Vagina (tissue), 2 donors: ENCODE data around the gene KLRC1. TPM values are rescaled to one million over a fixed set of nuclear protein-coding genes. Genes with fewer than 3 reads are reported as not detected.
"Not testable (repeated sequence)": the region's sequence is repeated elsewhere in the genome, so short reads cannot be mapped to it uniquely, and the experiment has no call there.

Source experiments
- DNase-seq, 2 donors: peaks; one replicate each; pipeline ENCODE4 v3.0.0-alpha.2; 2017; ENCODE audit errors: extremely low spot score in 2 of 2
- H3K27ac ChIP-seq: fragments of 200-600 bp; sonication (generic); one replicate; pipeline ENCODE4 v1.5.1; 2019
- H3K27me3 ChIP-seq: fragments of 200-600 bp; sonication (generic); one replicate; pipeline ENCODE4 v1.5.1; 2019
- H3K36me3 ChIP-seq, 2 donors: fragments of 200-600 bp; sonication (generic); one replicate each; pipeline ENCODE4 v1.5.1; 2017 to 2019
- H3K4me1 ChIP-seq: fragments of 200-600 bp; sonication (generic); one replicate; pipeline ENCODE4 v1.5.1; 2019
- H3K4me3 ChIP-seq, 2 donors: fragments of 200-600 bp; sonication (generic); 1 replicate in 1 of 2; 2 replicates in 1 of 2; pipeline ENCODE4 v1.5.1; 2016 to 2019
- H3K9me3 ChIP-seq: fragments of 200-600 bp; sonication (generic); one replicate; pipeline ENCODE4 v1.5.1; 2019
- CTCF ChIP-seq, 3 experiments: fragments of 450-650 bp in 2 of 3; fragments of 200-600 bp in 1 of 3; sonication (generic) in 1 of 3; IDR thresholded peaks; one replicate each; pipeline ENCODE4 v1.5.1; 2017 to 2019; ENCODE audit warnings: antibody characterized with exemption in 3 of 3, mild to moderate bottlenecking in 2 of 3, moderate library complexity in 2 of 3
- POLR2A ChIP-seq, 2 donors: fragments of 450-650 bp; IDR thresholded peaks; one replicate each; pipeline ENCODE4 v1.6.1; 2017; ENCODE audit warnings: antibody characterized with exemption in 2 of 2, mild to moderate bottlenecking in 2 of 2, moderate library complexity in 2 of 2
- POLR2AphosphoS5 ChIP-seq, 2 donors: sonication (generic); formaldehyde crosslinking; IDR thresholded peaks; one replicate each; pipeline ENCODE4 v1.9.0; 2017; ENCODE audit warnings: antibody characterized with exemption in 2 of 2, mild to moderate bottlenecking in 2 of 2, low read depth in 1 of 2; ENCODE audit not compliant: insufficient read depth in 1 of 2
- intact Hi-C: fragments of 100-400 bp; cut with DNase I; formaldehyde crosslinking; loops from one replicate; pipeline ENCODE4 v1.15.1; 2023
- total RNA-seq: library from RNA; depleted of rRNA; stranded (reverse); fragments of >200 nt; gene quantifications from one replicate; pipeline ENCODE4 v1.2.3, GENCODE V29; 2016

KLRC1 gene
- 1.5 TPM for total RNA-seq

DNA sequence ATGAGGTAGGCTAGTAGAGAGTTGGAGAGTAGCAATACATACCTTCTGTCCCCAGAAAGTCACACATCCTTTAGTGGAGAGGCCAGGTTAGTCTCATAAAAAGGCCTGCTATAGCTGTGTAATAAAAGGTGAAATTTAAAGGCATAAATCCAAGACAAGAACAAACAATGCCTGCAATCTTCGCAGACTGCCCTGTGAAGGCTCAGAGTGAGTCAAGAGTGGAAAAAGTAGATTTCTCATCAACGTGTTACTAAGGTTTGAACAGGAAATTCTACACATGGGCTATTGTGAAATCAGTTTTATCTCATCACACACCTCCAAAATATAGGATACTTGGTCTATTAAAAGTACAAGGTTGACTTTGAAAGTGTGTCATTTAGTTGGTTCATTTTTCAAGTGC lies at the start of gene KLRC1:
TSS of gene KLRC1 (minus strand) at position 222 of the 400 bp plus-strand sequence. CDS start 2,221 bp downstream, outside the sequence.
- Histone ChIP-seq H3K27ac (no peak within 1 kb of the TSS), H3K9me3 (no peaks in the 10 kb centered on the region), H3K36me3 (no peaks in the 10 kb centered on the region), H3K4me1 (no peaks in the 10 kb centered on the region), H3K4me3 (no peak within 1 kb of the TSS), H3K27me3 (no peaks in the 10 kb centered on the region)
- TF ChIP-seq POLR2A (IDR thresholded peaks at IDR 0.05), result no peak
- TF ChIP-seq POLR2AphosphoS5 (IDR thresholded peaks at IDR 0.05; ENCODE audit: insufficient read depth in 1 of 2, low read depth in 1 of 2), result no peak
- no peak for TF ChIP-seq CTCF (IDR thresholded peaks at IDR 0.05)
- DNase-seq, result no peak
- intact Hi-C loops, result no loop called here

- H3K9me3 ChIP-seq, result no peaks in the 10 kb centered on the region
- H3K27ac ChIP-seq, result no peak overlapping the region
- no peak overlapping the region for H3K4me3 ChIP-seq
- intact Hi-C loops, result no loop called here
- H3K36me3 ChIP-seq, result no peaks in the 10 kb centered on the region
- TF ChIP-seq POLR2A (IDR thresholded peaks at IDR 0.05) (no peak), POLR2AphosphoS5 (IDR thresholded peaks at IDR 0.05; ENCODE audit: insufficient read depth in 1 of 2, low read depth in 1 of 2) (no peak), CTCF (IDR thresholded peaks at IDR 0.05) (no peak)
- no peaks in the 10 kb centered on the region for H3K4me1 ChIP-seq
- no peak for DNase-seq
- no peaks in the 10 kb centered on the region for H3K27me3 ChIP-seq
Measured at GRCh38 chr12:10501030-10501429, 47.9 kb upstream of the KLRC1 start.

- H3K4me3 ChIP-seq, result no peak overlapping the region
- no peak for DNase-seq
- no peaks in the 10 kb centered on the region for H3K9me3 ChIP-seq
- intact Hi-C loops, result no loop called here
- no peaks in the 10 kb centered on the region for H3K27me3 ChIP-seq
- no peaks in the 10 kb centered on the region for H3K4me1 ChIP-seq
- H3K36me3 ChIP-seq, result no peaks in the 10 kb centered on the region
- TF ChIP-seq POLR2AphosphoS5 (IDR thresholded peaks at IDR 0.05; ENCODE audit: insufficient read depth in 1 of 2, low read depth in 1 of 2) (no peak), POLR2A (IDR thresholded peaks at IDR 0.05) (no peak), CTCF (IDR thresholded peaks at IDR 0.05) (no peak)
- H3K27ac ChIP-seq, result no peak overlapping the region
Measured at GRCh38 chr12:10498042-10498441, 44.9 kb upstream of the KLRC1 start.

GRCh38 chr12:10497602-10498001 lies 44.4 kb upstream of the KLRC1 start:
- H3K36me3 ChIP-seq, result no peaks in the 10 kb centered on the region
- DNase-seq, result no peak
- no peak overlapping the region for H3K4me3 ChIP-seq
- no peak overlapping the region for H3K27ac ChIP-seq
- TF ChIP-seq POLR2A (IDR thresholded peaks at IDR 0.05), result no peak
- no peak for TF ChIP-seq CTCF (IDR thresholded peaks at IDR 0.05)
- TF ChIP-seq POLR2AphosphoS5 (IDR thresholded peaks at IDR 0.05; ENCODE audit: insufficient read depth in 1 of 2, low read depth in 1 of 2), result no peak
- H3K9me3 ChIP-seq, result no peaks in the 10 kb centered on the region
- no peaks in the 10 kb centered on the region for H3K4me1 ChIP-seq
- H3K27me3 ChIP-seq, result no peaks in the 10 kb centered on the region
- intact Hi-C loops, result no loop called here

- intact Hi-C loops, result no loop called here
- Histone ChIP-seq H3K4me1 (no peaks in the 10 kb centered on the region), H3K36me3 (no peaks in the 10 kb centered on the region), H3K27ac (no peak overlapping the region), H3K9me3 (no peaks in the 10 kb centered on the region), H3K4me3 (no peak overlapping the region), H3K27me3 (no peaks in the 10 kb centered on the region)
- TF ChIP-seq POLR2A (IDR thresholded peaks at IDR 0.05), result no peak
- no peak for TF ChIP-seq CTCF (IDR thresholded peaks at IDR 0.05)
- TF ChIP-seq POLR2AphosphoS5 (IDR thresholded peaks at IDR 0.05; ENCODE audit: insufficient read depth in 1 of 2, low read depth in 1 of 2), result no peak
- DNase-seq, result no peak
Measured at GRCh38 chr12:10491766-10492165, 38.6 kb upstream of the KLRC1 start.

- H3K4me1 ChIP-seq, H3K27me3 ChIP-seq, H3K27ac ChIP-seq, H3K36me3 ChIP-seq, H3K4me3 ChIP-seq, H3K9me3 ChIP-seq, intact Hi-C loops, DNase-seq: not testable (repeated sequence)
Measured at GRCh38 chr12:10487328-10487727, 34.2 kb upstream of the KLRC1 start.

GRCh38 chr12:10481901-10482300 lies 28.7 kb upstream of the KLRC1 start:
- DNase-seq, H3K4me1 ChIP-seq, H3K4me3 ChIP-seq, intact Hi-C loops, H3K27ac ChIP-seq, H3K36me3 ChIP-seq, H3K27me3 ChIP-seq, H3K9me3 ChIP-seq: not testable (repeated sequence)

DNA sequence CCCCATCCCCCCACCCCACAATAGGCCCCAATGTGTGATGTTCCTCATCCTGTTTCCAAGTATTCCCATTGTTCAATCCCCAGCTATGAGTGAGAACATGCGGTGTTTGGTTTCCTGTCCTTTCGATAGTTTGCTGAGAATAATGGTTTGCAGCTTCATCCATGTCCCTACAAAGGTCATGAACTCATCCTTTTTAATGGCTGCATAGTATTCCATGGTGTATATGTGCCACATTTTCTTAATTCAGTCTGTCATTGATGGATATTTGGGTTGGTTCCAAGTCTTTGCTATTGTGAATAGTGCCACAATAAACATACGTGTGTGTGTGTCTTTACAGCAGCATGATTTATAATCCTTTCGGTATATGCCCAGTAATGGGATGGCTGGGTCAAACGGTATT lies 19.6 kb upstream of the KLRC1 start:
- H3K4me3 ChIP-seq, H3K36me3 ChIP-seq, intact Hi-C loops, H3K9me3 ChIP-seq, H3K27ac ChIP-seq, DNase-seq, H3K4me1 ChIP-seq, H3K27me3 ChIP-seq: not testable (repeated sequence)
